NCI-H345 (cell line): ENCODE results near the gene FADS2.

Experiments
- DNase-seq: peaks from one replicate; lab custom pipeline; 2025; lab: John Stamatoyannopoulos, UW

The FADS2 gene

GRCh38 chr11:61826930-61827570, 1.1 kb upstream of the FADS2 start:
- DNase-seq: no peak

DNA sequence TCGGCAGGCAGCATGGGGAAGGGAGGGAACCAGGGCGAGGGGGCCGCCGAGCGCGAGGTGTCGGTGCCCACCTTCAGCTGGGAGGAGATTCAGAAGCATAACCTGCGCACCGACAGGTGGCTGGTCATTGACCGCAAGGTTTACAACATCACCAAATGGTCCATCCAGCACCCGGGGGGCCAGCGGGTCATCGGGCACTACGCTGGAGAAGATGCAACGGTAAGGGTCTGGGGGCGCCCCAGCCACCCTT, 204 bp downstream of the FADS2 start:
- DNase-seq: no peak

GRCh38 chr11:61828629-61829407, 718 bp downstream of the FADS2 start:
- DNase-seq: peak; percentile 53

GRCh38 chr11:61829806-61830205, 1.7 kb downstream of the FADS2 start:
- DNase-seq: no peak

DNA sequence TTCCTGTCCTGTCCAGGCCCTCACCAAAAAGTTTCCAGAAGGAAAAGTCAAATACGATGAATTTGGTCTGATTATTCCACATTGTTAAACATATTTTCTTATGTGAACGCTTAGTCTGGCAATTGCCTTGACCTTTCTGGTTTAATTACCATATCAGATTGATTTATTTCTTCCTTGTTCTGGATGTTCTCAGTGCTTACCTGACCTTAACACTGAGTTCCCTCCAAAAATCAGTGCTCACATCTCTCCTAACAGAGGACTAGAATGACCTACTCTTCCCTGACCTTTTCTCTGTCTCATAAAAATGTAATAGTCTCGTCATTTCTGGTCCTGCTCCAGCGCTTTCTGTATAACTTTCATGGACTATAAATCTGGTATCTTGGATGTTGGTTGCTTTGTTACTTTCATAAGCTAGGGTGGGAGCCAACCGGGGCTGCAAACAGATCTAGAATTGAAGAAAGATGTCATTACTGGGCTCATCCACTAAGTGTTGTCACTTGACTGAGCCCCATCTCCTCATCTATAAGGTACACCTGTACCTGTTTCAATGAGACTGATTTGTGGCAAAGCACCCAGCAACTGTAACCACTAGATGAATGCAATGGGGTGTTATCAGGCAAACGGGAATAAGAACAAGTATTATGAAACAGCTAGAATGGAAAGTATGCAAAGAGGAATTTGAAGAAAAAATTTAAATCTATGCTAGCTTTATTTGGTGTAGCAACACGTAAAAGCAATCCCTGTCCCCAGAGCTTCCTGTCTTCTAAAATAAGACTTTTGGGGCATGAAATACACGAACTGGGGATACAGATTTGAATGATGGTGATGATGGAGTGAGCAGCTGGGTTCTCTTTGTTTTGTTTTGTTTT, 2.4 kb downstream of the FADS2 start:
- DNase-seq: no peak

- DNase-seq: no peak
Measured at GRCh38 chr11:61832207-61832606, 4.1 kb downstream of the FADS2 start.

DNA sequence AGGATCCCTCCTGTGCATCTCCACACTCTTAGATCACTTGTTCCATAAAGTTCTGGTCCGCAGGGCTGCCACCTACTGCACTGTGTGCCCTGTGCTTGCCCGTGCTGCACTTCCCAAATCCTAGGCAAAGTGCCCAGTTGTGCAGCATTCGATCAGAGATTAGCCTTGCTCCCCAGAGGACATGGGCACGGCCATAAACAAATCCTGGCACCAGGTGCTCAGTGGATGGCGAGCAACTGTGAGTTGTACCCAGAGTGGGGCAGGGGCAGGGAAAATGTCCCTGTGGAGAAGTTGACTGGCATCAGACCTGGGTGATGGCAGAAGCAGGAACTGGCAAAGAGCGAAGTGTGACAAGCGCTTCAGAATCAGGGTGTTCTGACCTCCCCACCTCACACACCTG, 4.7 kb downstream of the FADS2 start:
- peak; percentile 38 for DNase-seq

GRCh38 chr11:61833471-61833870, 5.4 kb downstream of the FADS2 start:
- peak; percentile 79 for DNase-seq

GRCh38 chr11:61833926-61834277, 5.8 kb downstream of the FADS2 start:
- no peak for DNase-seq

DNA sequence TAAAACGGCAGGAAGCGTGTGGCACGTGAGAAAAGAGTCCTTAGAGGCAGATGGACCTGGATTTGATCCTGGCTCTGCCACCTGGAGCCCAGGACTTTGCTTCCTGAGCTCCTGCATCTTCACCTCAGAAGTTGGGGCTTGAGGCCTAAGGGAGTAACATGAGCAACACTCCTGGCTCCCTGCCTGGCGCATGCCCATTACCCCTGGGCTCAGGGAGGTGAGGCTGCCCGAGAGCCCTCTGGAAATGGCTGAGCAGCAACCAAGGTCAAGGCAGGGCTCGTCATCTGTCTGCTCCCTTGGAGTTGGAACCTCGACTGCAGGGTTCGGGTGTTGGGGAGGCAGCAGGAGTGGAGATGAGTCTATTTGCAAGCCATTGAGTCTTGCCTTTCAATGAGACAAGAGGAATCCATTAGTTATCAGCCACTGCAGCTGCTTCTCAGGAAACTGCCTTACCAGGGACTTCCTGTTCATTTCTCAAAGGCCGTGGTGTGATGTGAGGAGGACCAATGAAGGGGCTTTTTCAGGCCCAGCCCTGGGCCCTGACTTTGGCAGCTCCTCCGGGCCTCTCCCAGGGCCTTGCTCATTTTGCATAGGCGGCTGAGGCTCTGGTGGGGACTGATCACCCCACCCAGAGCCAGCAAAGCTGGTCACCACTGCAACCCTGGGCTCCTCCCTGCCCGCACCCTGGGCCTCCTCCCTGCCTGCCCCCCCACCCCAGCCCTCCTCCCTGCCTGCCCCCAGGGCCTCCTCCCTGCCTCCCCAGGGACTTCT, 6.4 kb downstream of the FADS2 start:
- peak; percentile 67 for DNase-seq

- no peak for DNase-seq
Measured at GRCh38 chr11:61836193-61836592, 8.1 kb downstream of the FADS2 start.

DNA sequence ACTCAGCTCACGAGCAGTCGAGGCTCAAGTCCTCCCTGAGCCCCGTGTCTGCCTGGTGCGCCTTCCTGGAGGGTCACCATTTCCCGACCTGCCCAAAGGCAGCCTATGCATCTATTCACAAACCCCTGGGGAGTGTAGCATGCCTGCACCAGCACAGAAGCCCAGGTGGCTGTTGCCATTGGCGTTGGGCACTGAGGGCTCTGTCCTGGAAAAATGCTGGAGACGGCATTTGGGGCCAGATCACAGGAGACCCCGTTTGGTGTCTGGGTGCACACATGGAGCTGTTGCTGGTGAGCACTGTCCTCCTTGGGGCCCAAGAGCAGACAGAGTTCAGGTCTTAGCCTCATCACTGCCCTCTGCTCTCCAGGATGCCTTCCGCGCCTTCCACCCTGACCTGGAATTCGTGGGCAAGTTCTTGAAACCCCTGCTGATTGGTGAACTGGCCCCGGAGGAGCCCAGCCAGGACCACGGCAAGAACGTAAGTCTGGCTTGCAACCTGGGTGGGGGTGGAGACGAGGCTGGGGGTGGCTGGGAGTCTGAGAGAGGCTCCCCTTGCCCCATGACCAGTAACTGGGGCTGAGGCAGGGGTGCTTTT, 9.4 kb downstream of the FADS2 start:
- no peak for DNase-seq

GRCh38 chr11:61838501-61838900, 10.4 kb downstream of the FADS2 start:
- no peak for DNase-seq

DNA sequence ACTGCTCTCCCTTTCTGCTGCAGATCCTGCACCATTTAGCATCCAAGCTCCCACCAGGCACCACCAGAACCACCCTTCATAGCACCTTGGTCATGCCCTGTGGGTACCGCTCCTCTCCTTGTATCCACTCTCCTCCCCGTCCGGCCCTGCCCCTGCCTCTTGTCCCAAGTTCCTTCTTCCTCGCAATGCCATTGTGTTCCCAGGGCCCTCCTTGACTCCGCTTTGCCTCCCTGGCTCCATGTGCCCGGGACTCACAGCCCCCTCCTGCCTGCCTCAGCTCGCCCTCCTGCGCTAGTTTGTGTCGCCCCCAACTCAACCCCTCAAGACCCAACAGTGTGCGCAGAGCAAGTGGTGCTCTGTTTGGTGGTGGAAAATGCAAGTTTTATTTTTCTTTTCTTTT, 10.8 kb downstream of the FADS2 start:
- no peak for DNase-seq

GRCh38 chr11:61839742-61840141, 11.6 kb downstream of the FADS2 start:
- no peak for DNase-seq

DNA sequence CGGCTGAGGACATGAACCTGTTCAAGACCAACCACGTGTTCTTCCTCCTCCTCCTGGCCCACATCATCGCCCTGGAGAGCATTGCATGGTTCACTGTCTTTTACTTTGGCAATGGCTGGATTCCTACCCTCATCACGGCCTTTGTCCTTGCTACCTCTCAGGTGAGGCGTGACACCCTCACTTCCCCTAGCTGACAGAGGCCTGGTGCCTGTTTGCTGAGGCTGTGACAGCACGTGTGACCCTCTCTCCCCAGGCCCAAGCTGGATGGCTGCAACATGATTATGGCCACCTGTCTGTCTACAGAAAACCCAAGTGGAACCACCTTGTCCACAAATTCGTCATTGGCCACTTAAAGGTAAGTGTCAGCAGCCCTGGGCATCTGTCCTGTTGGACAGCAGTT, 12.3 kb downstream of the FADS2 start:
- DNase-seq: no peak

DNA sequence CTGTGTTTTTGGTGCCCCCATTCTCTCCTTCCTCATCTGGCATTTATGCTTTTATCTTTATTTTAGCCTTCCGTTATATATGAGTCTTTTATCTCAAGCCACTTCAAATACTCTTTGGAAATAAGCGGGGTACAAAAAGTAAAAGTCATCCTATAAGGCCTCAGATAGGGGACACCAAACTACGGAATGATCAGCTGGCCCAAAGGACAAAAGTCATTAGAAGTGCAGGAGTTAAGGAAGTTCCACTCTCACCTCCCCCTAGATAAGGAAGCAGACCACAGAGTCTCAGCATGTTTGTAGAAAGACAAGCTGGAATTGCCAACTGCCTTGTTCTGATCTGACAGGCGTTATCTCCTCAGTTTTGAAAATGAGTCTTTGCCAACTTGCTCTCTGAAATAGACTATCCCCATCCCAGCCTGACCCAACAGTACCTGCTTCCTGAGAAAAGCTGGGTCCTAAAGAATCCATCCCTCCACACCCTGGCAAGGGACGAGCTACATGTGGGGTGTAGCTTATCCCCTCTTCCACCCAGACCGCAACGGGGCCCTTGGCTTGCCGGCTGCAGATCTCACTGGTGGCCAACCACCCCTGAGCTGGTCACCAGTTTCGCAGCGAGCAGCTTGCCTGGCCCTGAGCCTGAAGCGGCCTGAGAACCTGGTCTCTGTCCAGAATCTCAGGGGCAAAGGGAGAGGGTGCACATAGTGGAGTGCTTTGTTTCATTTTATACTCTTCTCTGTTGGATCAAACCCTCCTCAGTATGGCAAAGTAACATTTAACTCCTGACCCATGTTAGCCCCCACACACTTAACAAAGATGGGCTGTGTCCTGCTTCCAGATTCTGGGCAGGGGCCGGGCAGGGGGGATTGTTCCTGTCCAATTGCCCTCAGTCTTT, 13.8 kb downstream of the FADS2 start:
- DNase-seq: no peak

- no peak for DNase-seq
Measured at GRCh38 chr11:61842528-61842820, 14.4 kb downstream of the FADS2 start.

DNA sequence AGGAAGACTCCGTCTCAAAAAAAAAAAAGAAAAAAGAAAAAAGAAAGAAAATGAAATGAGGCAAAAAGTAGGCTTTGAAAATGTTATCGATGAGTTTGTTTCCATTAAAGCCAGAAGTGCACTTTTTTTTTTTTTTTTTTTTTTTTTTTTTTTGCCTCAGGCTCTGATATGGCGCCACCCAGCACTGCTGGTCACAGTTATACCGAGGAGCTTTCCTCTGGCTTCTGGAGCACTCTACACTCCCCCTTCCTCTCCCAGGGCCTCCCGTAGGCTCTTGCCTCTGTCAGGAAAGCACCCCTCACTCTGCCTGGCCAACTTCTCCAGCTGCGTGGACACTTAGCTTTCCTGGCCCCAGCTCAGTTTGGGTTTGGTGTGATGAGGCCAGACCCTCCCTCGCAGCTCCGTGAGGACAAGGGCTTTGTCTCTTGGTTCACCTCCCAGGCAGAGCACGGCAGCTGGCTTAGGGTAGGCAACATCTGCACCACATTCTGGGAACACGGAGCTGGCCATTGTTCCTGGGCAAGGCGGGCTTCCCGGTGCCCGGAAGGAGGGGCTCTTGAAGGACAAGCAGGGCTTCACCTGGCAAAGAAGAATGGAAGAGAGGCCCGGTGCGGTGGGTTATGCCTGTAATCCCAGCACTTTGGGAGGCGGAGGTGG, 16.9 kb downstream of the FADS2 start:
- DNase-seq: no peak

DNA sequence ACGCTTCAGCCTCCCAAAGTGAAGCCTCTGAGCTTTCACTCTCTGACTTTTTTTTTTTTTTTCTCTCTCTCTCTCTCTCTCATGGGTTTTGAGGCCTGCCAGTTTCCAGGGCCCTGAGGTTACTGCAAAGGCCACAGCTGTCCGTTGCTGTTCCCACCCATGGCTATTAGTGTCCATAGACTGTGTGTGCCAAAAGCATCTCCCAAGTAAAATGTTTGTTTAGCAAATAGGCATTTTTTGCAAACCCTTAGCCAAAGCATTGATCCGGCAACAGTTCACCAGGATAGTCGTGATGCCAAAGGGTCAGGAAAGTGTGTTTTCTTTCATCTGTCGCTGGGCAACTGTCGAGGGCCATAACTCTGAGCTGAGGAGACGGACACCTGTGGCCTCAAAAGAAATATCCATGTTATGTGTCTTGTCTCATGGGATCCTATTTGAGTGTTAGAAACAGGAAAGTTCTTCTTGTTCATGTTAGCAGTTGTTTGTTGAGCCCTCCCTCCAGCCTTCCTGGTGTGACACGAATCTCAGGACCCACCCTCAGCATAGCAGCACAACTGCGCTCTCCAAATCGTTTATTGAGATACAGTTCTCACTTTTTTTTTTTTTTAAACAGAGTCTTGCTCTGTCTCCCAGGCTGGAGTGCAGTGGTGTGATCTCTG, 18.4 kb downstream of the FADS2 start:
- no peak for DNase-seq
